ENCODE results near the gene CD36.

DNA sequence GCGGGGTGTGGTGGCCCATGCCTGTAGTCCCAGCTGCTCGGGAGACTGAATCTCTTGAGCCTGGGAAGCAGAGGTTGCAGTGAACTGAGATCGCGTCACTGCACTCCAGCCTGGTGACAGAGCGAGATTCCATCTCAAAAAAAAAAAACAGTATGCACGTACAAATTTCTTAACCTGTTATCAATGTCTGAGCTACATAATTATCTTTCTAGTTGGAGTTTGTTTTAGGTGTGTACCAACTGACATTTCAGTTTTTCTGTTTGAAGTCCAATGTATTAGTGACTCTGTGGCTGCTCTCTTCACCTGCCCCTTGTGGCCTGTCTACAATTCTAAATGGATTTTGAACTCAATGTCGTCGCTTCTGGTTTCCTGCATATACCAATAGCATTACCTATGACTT, 40.3 kb downstream of the CD36 start:
- TF ChIP-seq YY1 (IDR thresholded peaks at IDR 0.05; ENCODE audit: insufficient read depth, insufficient read length), result no peak
- TF ChIP-seq ZNF274 (IDR thresholded peaks at IDR 0.05; ENCODE audit: low read depth, low read length), result no peak

Measured in NT2/D1 (cell line).